ENCODE data around the gene CHST13.
"Not testable (repeated sequence)": the region's sequence is repeated elsewhere in the genome, so short reads cannot be mapped to it uniquely, and the experiment has no call there.

The CHST13 gene

GRCh38 chr3:126557761-126558160 lies 33.8 kb downstream of the CHST13 start:
- DNase-seq, result no peak

DNA sequence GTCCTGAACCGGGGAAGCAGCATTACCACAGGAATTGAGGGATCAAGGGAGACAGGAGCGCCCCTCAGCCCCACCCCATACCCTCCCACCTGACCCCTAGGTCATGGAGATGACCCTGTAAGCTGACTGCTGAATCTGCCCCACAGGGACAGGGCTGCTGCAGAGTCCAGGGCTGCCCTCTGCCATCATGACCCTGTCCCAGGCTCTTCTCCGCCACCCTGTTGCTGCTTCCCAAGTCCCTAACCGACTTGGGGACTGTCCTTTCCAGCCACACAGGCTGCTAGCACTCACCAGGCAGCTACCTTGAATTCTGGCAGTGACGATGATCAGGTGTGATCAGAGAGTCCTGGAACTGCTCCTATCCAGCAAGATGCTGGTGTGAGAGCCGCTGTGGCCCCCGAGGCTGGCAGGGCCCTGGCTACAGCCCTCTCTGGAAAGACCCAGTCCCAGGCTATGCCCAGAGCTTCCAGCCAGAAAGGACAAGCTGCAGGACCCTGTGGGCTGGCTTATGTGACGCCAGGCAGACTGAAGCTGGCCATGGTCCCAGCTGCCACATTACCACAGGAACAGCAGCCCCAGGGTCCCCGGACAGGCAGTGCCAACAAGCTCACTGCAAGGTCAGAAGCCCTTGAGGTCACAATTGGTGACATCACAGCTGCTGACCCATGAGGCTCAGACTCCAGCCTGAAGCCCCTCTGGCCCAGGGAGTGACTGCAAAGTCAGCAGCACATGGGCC lies 34.5 kb downstream of the CHST13 start, which contains the start of gene C3orf22:
Gene C3orf22 (minus strand): TSS at position 597 of the 736 bp plus-strand sequence. CDS start 5,542 bp downstream, outside the sequence.
- DNase-seq, result no peak

- DNase-seq, result no peak
Measured at GRCh38 chr3:126562737-126563276, 38.9 kb downstream of the CHST13 start.

GRCh38 chr3:126567696-126568438 lies 43.9 kb downstream of the CHST13 start:
- no peak for DNase-seq

GRCh38 chr3:126568776-126569342 lies 44.9 kb downstream of the CHST13 start:
- no peak for DNase-seq

- DNase-seq, result no peak
Measured at GRCh38 chr3:126569390-126569975, 45.5 kb downstream of the CHST13 start.

- DNase-seq, result no peak
Measured at GRCh38 chr3:126570103-126570541, 46.2 kb downstream of the CHST13 start.

- DNase-seq, result no peak
Measured at GRCh38 chr3:126571078-126571477, 47.1 kb downstream of the CHST13 start.

GRCh38 chr3:126573492-126574117 lies 49.6 kb downstream of the CHST13 start:
- DNase-seq, result no peak

DNA sequence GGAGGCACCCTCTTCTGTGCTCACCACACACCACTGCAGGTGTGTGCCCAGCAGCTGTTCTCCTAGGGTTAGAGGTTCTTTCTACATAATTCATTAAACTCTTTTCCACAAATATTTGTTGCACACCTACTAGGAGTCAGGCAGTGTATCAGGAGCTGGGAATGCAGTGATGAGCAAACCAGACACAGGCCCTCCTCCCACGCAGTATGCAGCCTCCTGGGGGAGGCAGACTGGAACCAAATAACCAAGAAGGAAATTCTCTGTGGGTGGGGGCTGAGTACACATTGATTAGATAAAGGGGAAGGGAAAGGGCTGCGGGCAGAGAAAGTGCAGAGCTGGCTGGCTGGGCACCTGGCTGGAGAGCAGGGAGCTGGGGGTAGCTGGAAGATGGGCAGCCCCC lies 53.3 kb downstream of the CHST13 start:
- no peak for DNase-seq

- DNase-seq, result no peak
Measured at GRCh38 chr3:126578702-126579101, 54.7 kb downstream of the CHST13 start.

GRCh38 chr3:126580746-126581145 lies 56.8 kb downstream of the CHST13 start:
- no peak for DNase-seq

DNA sequence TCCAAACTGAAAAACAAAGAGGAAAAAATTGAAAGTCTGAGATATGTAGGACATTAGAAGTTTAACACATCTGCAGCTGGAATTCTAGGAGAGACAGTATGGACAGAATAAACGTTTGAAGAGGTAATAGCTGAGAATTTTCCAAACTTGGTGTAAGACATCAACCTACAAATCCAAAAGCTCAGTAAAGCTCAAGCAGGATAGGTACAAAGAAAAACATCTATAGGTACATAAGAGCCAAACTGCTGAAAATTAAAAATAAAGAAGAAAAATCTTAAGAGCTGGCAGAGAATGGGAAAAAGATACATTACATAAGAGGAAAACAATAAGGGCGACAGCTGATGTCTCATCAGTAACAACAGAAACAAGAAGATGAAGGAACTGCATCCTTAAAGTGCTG lies 57.6 kb downstream of the CHST13 start:
- no peak for DNase-seq

DNA sequence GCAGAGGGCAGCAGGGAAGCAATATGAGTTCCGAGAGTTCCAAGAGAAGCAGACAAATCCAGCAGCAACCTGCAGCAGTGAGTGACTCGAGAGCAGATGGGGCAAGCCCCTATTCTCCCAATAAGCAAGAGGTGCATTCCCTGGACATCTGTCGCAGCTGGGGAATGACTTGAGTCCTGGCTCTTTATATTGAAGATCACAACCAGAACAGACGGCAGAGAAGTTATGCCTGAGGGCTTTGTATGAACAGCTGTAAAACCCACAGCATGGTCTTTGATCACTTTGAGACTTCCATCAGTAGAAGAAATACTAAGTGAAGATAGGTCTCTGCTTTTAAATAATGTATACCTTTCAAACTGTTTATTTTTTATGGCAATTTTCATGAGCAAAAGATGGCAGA lies 58.4 kb downstream of the CHST13 start:
- DNase-seq, result no peak

- not testable (repeated sequence) for DNase-seq
Measured at GRCh38 chr3:126591515-126591914, 67.6 kb downstream of the CHST13 start.

Measured in NCI-H2107 (cell line).